ENCODE measurements around the gene NELFE.
"Not testable (repeated sequence)": the region's sequence is repeated elsewhere in the genome, so short reads cannot be mapped to it uniquely, and the experiment has no call there.

Gene NELFE

GRCh38 chr6:31949926-31950548 lies 8.7 kb downstream of the NELFE start:
- in situ Hi-C loops (cut with HindIII; ENCODE audit: low sequenced_read_pairs): no loop called here

DNA sequence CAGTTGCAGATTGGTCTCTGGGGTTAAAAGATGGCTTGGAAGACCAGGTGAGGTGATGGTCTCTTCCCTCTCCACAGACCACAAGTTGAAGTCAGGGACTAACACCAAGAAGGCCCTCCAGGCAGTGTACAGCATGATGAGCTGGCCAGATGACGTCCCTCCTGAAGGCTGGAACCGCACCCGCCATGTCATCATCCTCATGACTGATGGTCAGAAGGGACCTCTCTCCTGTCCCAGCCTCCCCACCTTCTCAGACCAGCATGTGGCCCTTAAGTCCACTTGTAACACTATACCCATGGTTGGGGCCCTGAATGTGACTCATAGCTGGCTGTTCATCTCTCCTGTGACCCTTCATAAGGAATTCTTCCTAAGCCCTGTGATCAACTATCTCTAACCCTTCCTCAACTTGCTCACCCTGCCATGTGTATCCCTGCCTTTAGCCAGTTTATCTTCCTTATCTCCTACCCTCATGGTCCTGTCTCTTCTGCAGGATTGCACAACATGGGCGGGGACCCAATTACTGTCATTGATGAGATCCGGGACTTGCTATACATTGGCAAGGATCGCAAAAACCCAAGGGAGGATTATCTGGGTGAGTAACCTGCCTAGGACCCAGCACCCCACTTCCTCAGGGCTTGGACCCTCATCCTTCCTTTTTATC lies 9.9 kb downstream of the NELFE start:
- in situ Hi-C loops (cut with HindIII; ENCODE audit: low sequenced_read_pairs): no loop called here

- in situ Hi-C loops (cut with HindIII; ENCODE audit: low sequenced_read_pairs): no loop called here
These were observed 10.5 kb downstream of the NELFE start for GRCh38 chr6:31948306-31948705.

DNA sequence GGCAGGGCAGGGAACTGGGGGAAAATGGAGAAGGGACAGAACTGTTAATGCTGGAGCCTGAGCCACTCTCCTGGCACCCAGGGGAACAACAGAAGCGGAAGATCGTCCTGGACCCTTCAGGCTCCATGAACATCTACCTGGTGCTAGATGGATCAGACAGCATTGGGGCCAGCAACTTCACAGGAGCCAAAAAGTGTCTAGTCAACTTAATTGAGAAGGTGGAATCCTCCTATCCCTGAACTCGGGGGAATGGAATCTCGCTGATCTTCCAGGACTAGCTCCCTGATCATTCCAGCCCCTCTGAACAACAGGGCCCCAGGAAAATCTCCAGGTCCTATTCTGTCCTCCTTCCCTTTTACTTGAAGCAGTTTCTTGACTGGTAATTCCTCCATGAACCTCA lies 10.9 kb downstream of the NELFE start:
- in situ Hi-C loops (cut with HindIII; ENCODE audit: low sequenced_read_pairs): no loop called here

GRCh38 chr6:31947070-31947675 lies 11.6 kb downstream of the NELFE start:
- in situ Hi-C loops (cut with HindIII; ENCODE audit: low sequenced_read_pairs): no loop called here

DNA sequence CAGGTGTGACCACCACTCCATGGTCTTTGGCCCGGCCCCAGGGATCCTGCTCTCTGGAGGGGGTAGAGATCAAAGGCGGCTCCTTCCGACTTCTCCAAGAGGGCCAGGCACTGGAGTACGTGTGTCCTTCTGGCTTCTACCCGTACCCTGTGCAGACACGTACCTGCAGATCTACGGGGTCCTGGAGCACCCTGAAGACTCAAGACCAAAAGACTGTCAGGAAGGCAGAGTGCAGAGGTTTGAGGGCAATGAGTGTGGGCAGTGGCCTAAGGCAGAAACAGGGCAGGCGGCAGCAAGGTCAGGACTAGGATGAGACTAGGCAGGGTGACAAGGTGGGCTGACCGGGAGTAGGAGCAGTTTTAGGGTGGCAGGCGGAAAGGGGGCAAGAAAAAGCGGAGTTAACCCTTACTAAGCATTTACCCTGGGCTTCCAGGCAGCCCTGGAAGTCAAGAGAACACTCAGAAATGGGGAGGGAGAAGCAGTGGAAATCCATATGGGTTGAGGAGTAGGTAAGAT lies 12.3 kb downstream of the NELFE start:
- in situ Hi-C loops (cut with HindIII; ENCODE audit: low sequenced_read_pairs): no loop called here

- in situ Hi-C loops (cut with HindIII; ENCODE audit: low sequenced_read_pairs): no loop called here
These were observed 13.0 kb downstream of the NELFE start, which contains the start of gene CFB for GRCh38 chr6:31945507-31946369. Gene CFB, plus strand, starts transcription at chr6:31946095. Its CDS starts 127 bp downstream, at chr6:31946222.

- in situ Hi-C loops (cut with HindIII; ENCODE audit: low sequenced_read_pairs): no loop called here
These were observed 13.6 kb downstream of the NELFE start for GRCh38 chr6:31945154-31945506.

DNA sequence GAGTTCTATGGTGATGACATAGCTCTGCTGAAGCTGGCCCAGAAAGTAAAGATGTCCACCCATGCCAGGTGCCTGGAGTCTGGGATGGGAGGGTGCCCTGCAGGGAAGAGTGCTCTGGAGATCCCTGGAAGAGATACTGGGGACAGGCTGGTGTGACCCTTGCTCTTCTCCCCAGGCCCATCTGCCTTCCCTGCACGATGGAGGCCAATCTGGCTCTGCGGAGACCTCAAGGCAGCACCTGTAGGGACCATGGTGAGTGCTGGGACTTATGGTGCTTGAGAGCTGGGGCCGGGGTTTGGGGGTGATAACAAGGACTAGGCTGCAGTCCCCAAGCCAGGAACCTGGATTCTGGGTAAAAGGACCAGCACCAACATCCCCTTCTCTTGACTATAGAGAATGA lies 15.0 kb downstream of the NELFE start:
- in situ Hi-C loops (cut with HindIII; ENCODE audit: low sequenced_read_pairs): no loop called here

- in situ Hi-C loops (cut with HindIII; ENCODE audit: low sequenced_read_pairs): no loop called here
These were observed 18.5 kb downstream of the NELFE start for GRCh38 chr6:31940256-31940664.

DNA sequence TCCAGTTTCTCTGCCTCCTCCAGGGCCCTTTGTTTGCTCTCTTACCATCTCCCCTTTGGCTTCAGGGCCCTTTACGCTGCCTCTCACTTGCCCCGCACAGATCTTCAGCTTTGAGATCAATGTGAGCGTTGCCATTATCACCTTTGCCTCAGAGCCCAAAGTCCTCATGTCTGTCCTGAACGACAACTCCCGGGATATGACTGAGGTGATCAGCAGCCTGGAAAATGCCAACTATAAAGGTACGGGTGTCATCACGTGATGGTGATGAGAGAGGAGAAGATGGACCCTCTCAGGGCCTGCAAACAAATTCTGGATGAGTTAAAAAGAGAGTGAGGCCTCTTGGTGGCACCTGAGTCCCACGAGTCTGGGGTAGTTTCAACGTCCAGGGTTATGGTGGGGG lies 22.9 kb downstream of the NELFE start:
- in situ Hi-C loops (cut with HindIII; ENCODE audit: low sequenced_read_pairs): no loop called here

GRCh38 chr6:31935021-31935420 lies 23.8 kb downstream of the NELFE start:
- in situ Hi-C loops (cut with HindIII; ENCODE audit: low sequenced_read_pairs): no loop called here

- in situ Hi-C loops (cut with HindIII; ENCODE audit: low sequenced_read_pairs): no loop called here
These were observed 25.2 kb downstream of the NELFE start for GRCh38 chr6:31933537-31933936.

DNA sequence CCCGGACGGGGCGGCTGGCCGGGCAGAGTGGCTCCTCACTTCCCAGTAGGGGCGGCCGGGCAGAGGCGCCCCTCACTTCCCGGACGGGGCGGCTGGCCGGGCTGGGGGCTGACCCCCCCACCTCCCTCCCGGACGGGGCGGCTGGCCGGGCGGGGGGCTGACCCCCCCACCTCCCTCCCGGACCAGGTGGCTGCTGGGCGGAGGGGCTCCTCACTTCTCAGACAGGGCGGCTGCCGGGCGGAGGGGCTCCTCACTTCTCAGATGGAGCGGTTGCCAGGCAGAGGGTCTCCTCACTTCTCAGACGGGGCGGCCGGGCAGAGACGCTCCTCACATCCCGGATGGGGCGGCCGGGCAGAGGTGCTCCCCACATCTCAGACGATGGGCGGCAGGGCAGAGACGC lies 26.6 kb downstream of the NELFE start:
- in situ Hi-C loops (cut with HindIII; ENCODE audit: low sequenced_read_pairs): not testable (repeated sequence)

GRCh38 chr6:31930962-31931361 lies 27.8 kb downstream of the NELFE start:
- in situ Hi-C loops (cut with HindIII; ENCODE audit: low sequenced_read_pairs): no loop called here

GRCh38 chr6:31928672-31928939 lies 30.2 kb downstream of the NELFE start:
- in situ Hi-C loops (cut with HindIII; ENCODE audit: low sequenced_read_pairs): no loop called here

GRCh38 chr6:31927863-31928671 lies 30.7 kb downstream of the NELFE start:
- in situ Hi-C loops (cut with HindIII; ENCODE audit: low sequenced_read_pairs): no loop called here

DNA sequence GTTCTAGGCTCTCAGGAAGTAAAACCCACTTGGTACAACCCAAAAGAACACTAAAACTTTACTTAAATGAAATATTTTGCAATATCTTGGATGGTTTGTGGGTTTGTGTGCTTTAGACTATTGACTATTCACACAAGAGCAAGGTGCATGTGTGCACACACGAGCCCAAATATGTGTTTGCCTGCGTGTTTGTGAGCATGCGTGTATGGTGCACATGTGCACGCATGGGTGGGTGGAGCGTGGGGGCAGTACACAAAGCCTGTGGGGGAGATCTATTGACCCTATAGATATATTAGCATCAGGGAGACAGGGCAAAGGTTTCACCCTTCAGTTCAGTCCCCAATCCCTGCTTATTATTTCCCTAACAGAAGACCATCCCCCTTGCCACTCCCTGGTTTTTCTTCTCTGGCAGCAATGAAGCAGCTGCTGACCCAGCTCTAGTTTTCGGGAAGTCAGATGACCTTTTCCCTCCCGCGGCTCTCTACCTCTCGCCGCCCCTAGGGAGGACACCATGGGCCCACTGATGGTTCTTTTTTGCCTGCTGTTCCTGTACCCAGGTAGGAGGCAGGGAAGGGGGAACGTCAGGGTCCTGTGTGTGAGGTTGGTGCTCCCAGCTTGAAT lies 31.4 kb downstream of the NELFE start, which contains the start of gene C2:
C2 (plus strand) TSS at position 476 of the 621 bp plus-strand sequence; CDS start at position 512, 36 bp downstream.
- in situ Hi-C loops (cut with HindIII; ENCODE audit: low sequenced_read_pairs): no loop called here

GRCh38 chr6:31922942-31923341 lies 35.8 kb downstream of the NELFE start:
- in situ Hi-C loops (cut with HindIII; ENCODE audit: low sequenced_read_pairs): no loop called here

DNA sequence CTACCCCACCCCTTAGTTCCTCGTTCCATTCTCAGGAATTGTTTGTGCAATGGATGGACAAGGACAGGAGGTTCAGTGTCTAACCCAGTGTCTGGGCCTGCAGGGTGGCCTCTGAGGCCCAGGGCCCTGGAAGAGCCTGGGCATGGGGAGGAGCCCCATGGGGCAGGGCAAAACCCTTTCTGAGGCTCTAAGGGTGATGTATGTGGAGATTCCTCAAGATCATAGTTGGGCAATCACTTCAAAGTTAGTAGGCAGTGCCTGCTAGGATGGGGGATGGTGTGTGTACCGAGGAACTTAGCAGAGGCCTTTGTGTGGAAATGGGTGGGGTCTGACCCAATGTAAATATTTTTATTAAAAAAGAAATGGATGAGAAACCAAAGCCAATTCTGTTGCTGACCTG lies 38.0 kb downstream of the NELFE start:
- in situ Hi-C loops (cut with HindIII; ENCODE audit: low sequenced_read_pairs): no loop called here

Data from DLD1 (cell line).